Testis (tissue), 2 donors: Measurements from ENCODE around the gene DUS1L.

Experiments
- POLR2A ChIP-seq: fragments of 450-650 bp; IDR thresholded peaks from one replicate; pipeline ENCODE4 v1.6.1; 2017; ENCODE audit warnings: antibody characterized with exemption, mild to moderate bottlenecking, moderate library complexity
- TF ChIP-seq, protein P1 (sequence below), 3 experiments: fragments of 450-650 bp in 2 of 3; fragments of 200-600 bp in 1 of 3; sonication (generic) in 1 of 3; IDR thresholded peaks; one replicate each; pipeline ENCODE4 v1.5.1; 2016 to 2019; ENCODE audit warnings: antibody characterized with exemption in 3 of 3, mild to moderate bottlenecking in 2 of 3, moderate library complexity in 1 of 3

GRCh38 chr17:82028966-82029365, 36.6 kb downstream of the DUS1L start:
- TF ChIP-seq, protein P1, sequence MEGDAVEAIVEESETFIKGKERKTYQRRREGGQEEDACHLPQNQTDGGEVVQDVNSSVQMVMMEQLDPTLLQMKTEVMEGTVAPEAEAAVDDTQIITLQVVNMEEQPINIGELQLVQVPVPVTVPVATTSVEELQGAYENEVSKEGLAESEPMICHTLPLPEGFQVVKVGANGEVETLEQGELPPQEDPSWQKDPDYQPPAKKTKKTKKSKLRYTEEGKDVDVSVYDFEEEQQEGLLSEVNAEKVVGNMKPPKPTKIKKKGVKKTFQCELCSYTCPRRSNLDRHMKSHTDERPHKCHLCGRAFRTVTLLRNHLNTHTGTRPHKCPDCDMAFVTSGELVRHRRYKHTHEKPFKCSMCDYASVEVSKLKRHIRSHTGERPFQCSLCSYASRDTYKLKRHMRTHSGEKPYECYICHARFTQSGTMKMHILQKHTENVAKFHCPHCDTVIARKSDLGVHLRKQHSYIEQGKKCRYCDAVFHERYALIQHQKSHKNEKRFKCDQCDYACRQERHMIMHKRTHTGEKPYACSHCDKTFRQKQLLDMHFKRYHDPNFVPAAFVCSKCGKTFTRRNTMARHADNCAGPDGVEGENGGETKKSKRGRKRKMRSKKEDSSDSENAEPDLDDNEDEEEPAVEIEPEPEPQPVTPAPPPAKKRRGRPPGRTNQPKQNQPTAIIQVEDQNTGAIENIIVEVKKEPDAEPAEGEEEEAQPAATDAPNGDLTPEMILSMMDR (IDR thresholded peaks at IDR 0.05), result no peak
- TF ChIP-seq POLR2A, result no peak
